ENCODE results near the gene SELENOV.
"Not testable (repeated sequence)": the region's sequence is repeated elsewhere in the genome, so short reads cannot be mapped to it uniquely, and the experiment has no call there.

The SELENOV gene

GRCh38 chr19:39514840-39515550, at the start of gene SELENOV:
Gene SELENOV (plus strand): TSS chr19:39515139. CDS start chr19:39515213, 74 bp downstream.
- in situ Hi-C loops (cut with MboI; ENCODE audit: low sequenced_read_pairs) = no loop called here

- in situ Hi-C loops (cut with MboI; ENCODE audit: low sequenced_read_pairs) = no loop called here
These were observed 48.8 kb upstream of the SELENOV start for GRCh38 chr19:39465956-39466747.

- in situ Hi-C loops (cut with MboI; ENCODE audit: low sequenced_read_pairs) = no loop called here
These were observed 47.0 kb upstream of the SELENOV start for GRCh38 chr19:39467941-39468340.

GRCh38 chr19:39469036-39469435, 45.9 kb upstream of the SELENOV start:
- in situ Hi-C loops (cut with MboI; ENCODE audit: low sequenced_read_pairs) = no loop called here

GRCh38 chr19:39469567-39469966, 45.4 kb upstream of the SELENOV start:
- in situ Hi-C loops (cut with MboI; ENCODE audit: low sequenced_read_pairs) = no loop called here

GRCh38 chr19:39470724-39471339, 44.1 kb upstream of the SELENOV start:
- in situ Hi-C loops (cut with MboI; ENCODE audit: low sequenced_read_pairs) = no loop called here

GRCh38 chr19:39471756-39472536, 43.0 kb upstream of the SELENOV start:
- in situ Hi-C loops (cut with MboI; ENCODE audit: low sequenced_read_pairs) = no loop called here

- in situ Hi-C loops (cut with MboI; ENCODE audit: low sequenced_read_pairs) = no loop called here
These were observed 42.0 kb upstream of the SELENOV start for GRCh38 chr19:39472746-39473442.

GRCh38 chr19:39473443-39473960, 41.4 kb upstream of the SELENOV start:
- in situ Hi-C loops (cut with MboI; ENCODE audit: low sequenced_read_pairs) = no loop called here

- in situ Hi-C loops (cut with MboI; ENCODE audit: low sequenced_read_pairs) = no loop called here
These were observed 40.8 kb upstream of the SELENOV start for GRCh38 chr19:39474139-39474620.

- in situ Hi-C loops (cut with MboI; ENCODE audit: low sequenced_read_pairs) = no loop called here
These were observed 39.2 kb upstream of the SELENOV start for GRCh38 chr19:39475748-39476147.

- in situ Hi-C loops (cut with MboI; ENCODE audit: low sequenced_read_pairs) = not testable (repeated sequence)
These were observed 35.6 kb upstream of the SELENOV start for GRCh38 chr19:39479319-39479801.

- in situ Hi-C loops (cut with MboI; ENCODE audit: low sequenced_read_pairs) = no loop called here
These were observed 35.0 kb upstream of the SELENOV start for GRCh38 chr19:39479916-39480315.

GRCh38 chr19:39480337-39481228, 34.4 kb upstream of the SELENOV start, which contains the start of gene TIMM50:
Gene TIMM50 (plus strand): TSS chr19:39480838. CDS start chr19:39480854, 16 bp downstream.
- in situ Hi-C loops (cut with MboI; ENCODE audit: low sequenced_read_pairs) = no loop called here

GRCh38 chr19:39481229-39481545, 33.8 kb upstream of the SELENOV start:
- in situ Hi-C loops (cut with MboI; ENCODE audit: low sequenced_read_pairs) = no loop called here

GRCh38 chr19:39481676-39482075, 33.3 kb upstream of the SELENOV start:
- in situ Hi-C loops (cut with MboI; ENCODE audit: low sequenced_read_pairs) = no loop called here

GRCh38 chr19:39483141-39483540, 31.8 kb upstream of the SELENOV start:
- in situ Hi-C loops (cut with MboI; ENCODE audit: low sequenced_read_pairs) = no loop called here

- in situ Hi-C loops (cut with MboI; ENCODE audit: low sequenced_read_pairs) = no loop called here
These were observed 25.2 kb upstream of the SELENOV start for GRCh38 chr19:39489756-39490155.

- in situ Hi-C loops (cut with MboI; ENCODE audit: low sequenced_read_pairs) = no loop called here
These were observed 22.7 kb upstream of the SELENOV start for GRCh38 chr19:39492225-39492624.
